Brain microvascular endothelial cell (primary cell): ENCODE results near the gene GULP1.
"Not testable (repeated sequence)": the region's sequence is repeated elsewhere in the genome, so short reads cannot be mapped to it uniquely, and the experiment has no call there.

Experiments
- DNase-seq: peaks from one replicate; pipeline ENCODE4 v3.0.0-alpha.2; 2020
- H3K27ac ChIP-seq: fragments of 250-450 bp; sonication (Bioruptor Pico); 2 replicates; pipeline ENCODE4 v1.5.1; 2020; ENCODE audit warnings: mild to moderate bottlenecking, moderate library complexity
- H3K27me3 ChIP-seq: fragments of 250-450 bp; sonication (Bioruptor Pico); replicated peaks from 2 replicates; pipeline ENCODE4 v1.5.1; 2020; ENCODE audit warnings: mild to moderate bottlenecking
- H3K36me3 ChIP-seq: fragments of 250-450 bp; sonication (Bioruptor Pico); replicated peaks from 2 replicates; pipeline ENCODE4 v1.5.1; 2020; ENCODE audit warnings: mild to moderate bottlenecking
- H3K4me3 ChIP-seq: 2 replicates; pipeline ENCODE4 v1.5.1; 2011; ENCODE audit warnings: low read depth, mild to moderate bottlenecking, control low read depth, low read length, moderate library complexity
- CTCF ChIP-seq: IDR thresholded peaks from 2 replicates; pipeline ENCODE4 v1.5.1; 2011; ENCODE audit warnings: low read depth, mild to moderate bottlenecking, moderate library complexity, low read length, control low read depth, inconsistent platforms; ENCODE audit errors: missing control alignments
- in situ Hi-C: cut with HindIII; loops from 2 replicates; pipeline ENCODE4 v1.10.0; 2017; ENCODE audit warnings: low sequenced_read_pairs, low pct_ligation_motif_present

GULP1 gene

GRCh38 chr2:188599140-188599539 lies 307.5 kb downstream of the GULP1 start:
- no peak for TF ChIP-seq CTCF
- no peaks in the 10 kb centered on the region for H3K36me3 ChIP-seq
- no peak overlapping the region for H3K27ac ChIP-seq
- H3K27me3 ChIP-seq = no peaks in the 10 kb centered on the region
- no peak overlapping the region for H3K4me3 ChIP-seq
- in situ Hi-C loops = no loop called here
- DNase-seq = no peak

GRCh38 chr2:188600536-188601210 lies 309.0 kb downstream of the GULP1 start:
- no peak overlapping the region for H3K27ac ChIP-seq
- in situ Hi-C loops = no loop called here

GRCh38 chr2:188601391-188601790 lies 309.7 kb downstream of the GULP1 start:
- no peak for TF ChIP-seq CTCF
- no peak for DNase-seq
- in situ Hi-C loops = no loop called here
- H3K27ac ChIP-seq = no peak overlapping the region
- no peak overlapping the region for H3K4me3 ChIP-seq
- H3K27me3 ChIP-seq = no peaks in the 10 kb centered on the region
- H3K36me3 ChIP-seq = no peaks in the 10 kb centered on the region

More at GRCh38 chr2:188600536-188601210, 309.0 kb downstream of the GULP1 start:
- Histone ChIP-seq H3K36me3 (no peaks in the 10 kb centered on the region), H3K27me3 (no peaks in the 10 kb centered on the region), H3K4me3 (no peak overlapping the region)
- peak; percentile 41 for DNase-seq
- no peak for TF ChIP-seq CTCF

- H3K27me3 ChIP-seq = no peaks in the 10 kb centered on the region
- in situ Hi-C loops = no loop called here
- no peak for DNase-seq
- H3K4me3 ChIP-seq = no peak overlapping the region
- H3K27ac ChIP-seq = no peak overlapping the region
- H3K36me3 ChIP-seq = no peaks in the 10 kb centered on the region
- TF ChIP-seq CTCF = no peak
These were observed 310.3 kb downstream of the GULP1 start for GRCh38 chr2:188601927-188602326.

- Histone ChIP-seq H3K4me3 (no peak overlapping the region), H3K27ac (no peak overlapping the region), H3K36me3 (no peaks in the 10 kb centered on the region), H3K27me3 (no peaks in the 10 kb centered on the region)
- no peak for DNase-seq
- no peak for TF ChIP-seq CTCF
- in situ Hi-C loops = no loop called here
These were observed 312.9 kb downstream of the GULP1 start for GRCh38 chr2:188604579-188604978.

- H3K27ac ChIP-seq, DNase-seq, H3K27me3 ChIP-seq, in situ Hi-C loops, H3K36me3 ChIP-seq, H3K4me3 ChIP-seq: not testable (repeated sequence)
These were observed 314.2 kb downstream of the GULP1 start for GRCh38 chr2:188605609-188606584.

GRCh38 chr2:188606596-188606995 lies 314.9 kb downstream of the GULP1 start:
- in situ Hi-C loops, H3K4me3 ChIP-seq, H3K27ac ChIP-seq, H3K27me3 ChIP-seq, DNase-seq, H3K36me3 ChIP-seq: not testable (repeated sequence)
